Brain microvascular endothelial cell (primary cell): Measurements from ENCODE around the gene JDP2.

ENCODE experiments used
- DNase-seq: peaks from one replicate; pipeline ENCODE4 v3.0.0-alpha.2; 2020
- H3K27ac ChIP-seq: fragments of 250-450 bp; sonication (Bioruptor Pico); 2 replicates; pipeline ENCODE4 v1.5.1; 2020; ENCODE audit warnings: mild to moderate bottlenecking, moderate library complexity
- H3K27me3 ChIP-seq: fragments of 250-450 bp; sonication (Bioruptor Pico); replicated peaks from 2 replicates; pipeline ENCODE4 v1.5.1; 2020; ENCODE audit warnings: mild to moderate bottlenecking
- H3K36me3 ChIP-seq: fragments of 250-450 bp; sonication (Bioruptor Pico); replicated peaks from 2 replicates; pipeline ENCODE4 v1.5.1; 2020; ENCODE audit warnings: mild to moderate bottlenecking
- H3K4me3 ChIP-seq: 2 replicates; pipeline ENCODE4 v1.5.1; 2011; ENCODE audit warnings: low read depth, mild to moderate bottlenecking, control low read depth, low read length, moderate library complexity
- CTCF ChIP-seq: IDR thresholded peaks from 2 replicates; pipeline ENCODE4 v1.5.1; 2011; ENCODE audit warnings: low read depth, mild to moderate bottlenecking, moderate library complexity, low read length, control low read depth, inconsistent platforms; ENCODE audit errors: missing control alignments
- in situ Hi-C: cut with HindIII; loops from 2 replicates; pipeline ENCODE4 v1.10.0; 2017; ENCODE audit warnings: low sequenced_read_pairs, low pct_ligation_motif_present

The JDP2 gene

GRCh38 chr14:75459099-75459741 is 31.4 kb downstream of the JDP2 start:
- in situ Hi-C loops, result no loop called here
- DNase-seq, result no peak
- Histone ChIP-seq H3K27ac (no peak overlapping the region), H3K27me3 (no peaks in the 10 kb centered on the region), H3K36me3 (no peaks in the 10 kb centered on the region), H3K4me3 (no peak overlapping the region)
- TF ChIP-seq CTCF, result no peak

GRCh38 chr14:75459791-75460190 is 32.0 kb downstream of the JDP2 start:
- no peaks in the 10 kb centered on the region for H3K36me3 ChIP-seq
- H3K27me3 ChIP-seq, result no peaks in the 10 kb centered on the region
- in situ Hi-C loops, result no loop called here
- no peak for DNase-seq
- H3K4me3 ChIP-seq, result no peak overlapping the region
- no peak overlapping the region for H3K27ac ChIP-seq
- no peak for TF ChIP-seq CTCF

GRCh38 chr14:75460394-75460793 is 32.6 kb downstream of the JDP2 start:
- no peak overlapping the region for H3K27ac ChIP-seq
- TF ChIP-seq CTCF, result no peak
- H3K4me3 ChIP-seq, result no peak overlapping the region
- no peaks in the 10 kb centered on the region for H3K27me3 ChIP-seq
- H3K36me3 ChIP-seq, result no peaks in the 10 kb centered on the region
- no peak for DNase-seq
- in situ Hi-C loops, result no loop called here

GRCh38 chr14:75461303-75461702 is 33.5 kb downstream of the JDP2 start:
- DNase-seq, result no peak

GRCh38 chr14:75461755-75462349 is 34.0 kb downstream of the JDP2 start:
- H3K36me3 ChIP-seq, result no peaks in the 10 kb centered on the region
- in situ Hi-C loops, result no loop called here
- H3K27me3 ChIP-seq, result no peaks in the 10 kb centered on the region
- TF ChIP-seq CTCF, result no peak
- DNase-seq, result no peak
- H3K27ac ChIP-seq, result no peak overlapping the region
- H3K4me3 ChIP-seq, result no peak overlapping the region

More at GRCh38 chr14:75461303-75461702, 33.5 kb downstream of the JDP2 start:
- no peak overlapping the region for H3K27ac ChIP-seq
- no peaks in the 10 kb centered on the region for H3K27me3 ChIP-seq
- H3K36me3 ChIP-seq, result no peaks in the 10 kb centered on the region
- no peak for TF ChIP-seq CTCF
- H3K4me3 ChIP-seq, result no peak overlapping the region
- in situ Hi-C loops, result no loop called here

GRCh38 chr14:75464626-75465025 is 36.8 kb downstream of the JDP2 start:
- in situ Hi-C loops, result no loop called here
- no peaks in the 10 kb centered on the region for H3K27me3 ChIP-seq
- no peak for TF ChIP-seq CTCF
- no peaks in the 10 kb centered on the region for H3K36me3 ChIP-seq
- DNase-seq, result no peak
- no peak overlapping the region for H3K27ac ChIP-seq
- no peak overlapping the region for H3K4me3 ChIP-seq
